NCI-H1694 treated with DMSO at 0.1 percent for 48 hours (cell line): ENCODE results near the gene PLXNA4.

Source experiments
- DNase-seq: peaks from one replicate; lab custom pipeline; 2025; lab: John Stamatoyannopoulos, UW

The PLXNA4 gene

GRCh38 chr7:132588596-132588995, 12.3 kb upstream of the PLXNA4 start:
- no peak for DNase-seq

- no peak for DNase-seq
These were observed 8.7 kb upstream of the PLXNA4 start for GRCh38 chr7:132584796-132585494.

- no peak for DNase-seq
These were observed 5.2 kb upstream of the PLXNA4 start for GRCh38 chr7:132581431-132581830.

- DNase-seq = peak; percentile 88
These were observed 4.5 kb upstream of the PLXNA4 start for GRCh38 chr7:132580717-132581285.

- DNase-seq = no peak
These were observed 4.0 kb upstream of the PLXNA4 start for GRCh38 chr7:132580277-132580676.

- no peak for DNase-seq
These were observed 3.1 kb upstream of the PLXNA4 start for GRCh38 chr7:132579260-132579899.

GRCh38 chr7:132578826-132579225, 2.6 kb upstream of the PLXNA4 start:
- no peak for DNase-seq

- no peak for DNase-seq
These were observed 1.7 kb upstream of the PLXNA4 start for GRCh38 chr7:132578050-132578370.

- DNase-seq = peak; percentile 76
These were observed 1.2 kb upstream of the PLXNA4 start for GRCh38 chr7:132577206-132578049.

GRCh38 chr7:132576721-132577085, 433 bp upstream of the PLXNA4 start:
- DNase-seq = no peak

- DNase-seq = peak; percentile 65
These were observed 770 bp downstream of the PLXNA4 start for GRCh38 chr7:132575419-132575981.

GRCh38 chr7:132574223-132574622, 2.0 kb downstream of the PLXNA4 start:
- no peak for DNase-seq

- DNase-seq = no peak
These were observed 2.9 kb downstream of the PLXNA4 start for GRCh38 chr7:132573251-132573955.

- no peak for DNase-seq
These were observed 3.7 kb downstream of the PLXNA4 start for GRCh38 chr7:132572526-132572925.

GRCh38 chr7:132571970-132572369, 4.3 kb downstream of the PLXNA4 start:
- DNase-seq = no peak

GRCh38 chr7:132569884-132570614, 6.2 kb downstream of the PLXNA4 start:
- DNase-seq = no peak

GRCh38 chr7:132568962-132569361, 7.3 kb downstream of the PLXNA4 start:
- DNase-seq = no peak

GRCh38 chr7:132565885-132566284, 10.4 kb downstream of the PLXNA4 start:
- DNase-seq = no peak

GRCh38 chr7:132565441-132565840, 10.8 kb downstream of the PLXNA4 start:
- DNase-seq = no peak

- DNase-seq = no peak
These were observed 11.4 kb downstream of the PLXNA4 start for GRCh38 chr7:132564849-132565248.

- no peak for DNase-seq
These were observed 12.2 kb downstream of the PLXNA4 start for GRCh38 chr7:132564090-132564489.
